Measurements from ENCODE around the gene TGFBR3L. TPM values are rescaled to one million over a fixed set of nuclear protein-coding genes. Genes with fewer than 3 reads are reported as not detected.

Gene TGFBR3L
- total and polyA plus RNA-seq, 2 of the 13 experiments (the other 11 are each of a cell fraction or from before 2014, with no cell fraction given) = 0.20 to 1.0 TPM

GRCh38 chr19:7897292-7897691 is 17.3 kb upstream of the TGFBR3L start:
- peak overlapping the region; percentile 59 for H3K27ac ChIP-seq (ENCODE audit: extremely low read length, insufficient read depth, low read length)
- POLR2A ChIA-PET = interaction anchor here (0.7 to 2.8 kb wide), 11 partner anchors 9 to 105 kb away, joined by 3 to 34 read pairs (median 5); partner anchors contain the start of genes LRRC8E, SNAPC2 and TIMM44
- CTCF ChIA-PET (ENCODE audit: low intra/inter-chr PET ratio, low total read pairs) = no interaction called here
- no peak for TF ChIP-seq ZNF180 (CRISPR knock-in tag; IDR thresholded peaks at IDR 0.05; ENCODE audit: borderline replicate concordance, low read depth)
- no peak for TF ChIP-seq ZNF503 (CRISPR knock-in tag; IDR thresholded peaks at IDR 0.05)
- TF ChIP-seq RXRA (CRISPR knock-in tag; IDR thresholded peaks at IDR 0.05) = peak; percentile 54; the same call in 1 of the 2 replicates
- peak; percentile 31; the same call in 1 of the 2 replicates for TF ChIP-seq KMT2B (CRISPR knock-in tag; IDR thresholded peaks at IDR 0.05)
- peak; percentile 53; the same call in 1 of the 2 replicates for TF ChIP-seq ZNF501 (CRISPR knock-in tag; IDR thresholded peaks at IDR 0.05)
- no peak for TF ChIP-seq HIVEP1 (CRISPR knock-in tag; IDR thresholded peaks at IDR 0.05)
- TF ChIP-seq ISL2 (CRISPR knock-in tag; IDR thresholded peaks at IDR 0.05) = 0 out of 2 replicates have a peak, but pooled peaks have one; percentile 31
- peak; percentile 50 for TF ChIP-seq ZNF687 (CRISPR knock-in tag; IDR thresholded peaks at IDR 0.05)
- TF ChIP-seq ZNF574 (CRISPR knock-in tag; IDR thresholded peaks at IDR 0.05) = peak; percentile 54
- peak; percentile 33 for TF ChIP-seq TEAD3 (CRISPR knock-in tag; optimal IDR thresholded peaks at IDR 0.05; ENCODE audit: borderline replicate concordance)
- no peak for TF ChIP-seq ZNF414 (CRISPR knock-in tag; IDR thresholded peaks at IDR 0.05)
- TF ChIP-seq NR2C2 (CRISPR knock-in tag; IDR thresholded peaks at IDR 0.05; ENCODE audit: borderline replicate concordance) = peak; percentile 37; the same call in 1 of the 2 replicates
- TF ChIP-seq ASH2L (IDR thresholded peaks at IDR 0.05; ENCODE audit: insufficient read length, low read depth, low read length) = peak; percentile 16
- TF ChIP-seq NR2F2 (IDR thresholded peaks at IDR 0.05; ENCODE audit: borderline replicate concordance, low read depth) = peak; percentile 53; the same call in 1 of the 2 replicates

More at GRCh38 chr19:7897292-7897691, 17.3 kb upstream of the TGFBR3L start:
- no peaks in the 10 kb centered on the region for H3K27me3 ChIP-seq (ENCODE audit: control insufficient read depth in 1 of 2, insufficient read depth in 2 of 2, low read length in 2 of 2)
- ATAC-seq (peak; percentile 72), FAIRE-seq (peak; percentile 84), DNase-seq (ENCODE audit: low spot score) (peak; percentile 86)
- no peaks in the 10 kb centered on the region for H3K79me2 ChIP-seq (ENCODE audit: insufficient read depth, low read length)
- H3K4me2 ChIP-seq (ENCODE audit: low read depth, low read length) = peak overlapping the region; percentile 31; the same call in 1 of the 2 replicates
- intact Hi-C loops (cut with micrococcal nuclease; ENCODE audit: unreplicated experiment) (no loop called here), in situ Hi-C loops (cut with HindIII; ENCODE audit: extremely low pct_ligation_motif_present, low pct_unique_long_range_greater_than_20kb) (no loop called here)
- peaks cover 9 to 15% of the 10 kb centered on the region in 2 experiments; a peak in 2 of 5 replicates for H3K36me3 ChIP-seq (replicated peaks in 1 of 2; ENCODE audit: control insufficient read depth in 1 of 2, insufficient read depth in 2 of 2, low read length in 2 of 2)
- BruUV-seq (replicated peaks) = no TSS peak
- H3K4me1 ChIP-seq (ENCODE audit: insufficient read depth, low read length) = peaks cover 56% of the 10 kb centered on the region
- WGBS (ENCODE audit: low lambda C conversion rate) = 25% methylated on average over 11 of the region's 11 CpGs
- H3K9me3 ChIP-seq (ENCODE audit: low read length) = no peaks in the 10 kb centered on the region
- no peak overlapping the region for H3K9ac ChIP-seq (ENCODE audit: insufficient read depth, low read depth, low read length)
- no peaks in the 10 kb centered on the region for H4K20me1 ChIP-seq (ENCODE audit: insufficient read depth, low read length)
- H3K4me3 ChIP-seq (replicated peaks in 1 of 3; ENCODE audit: insufficient read depth in 1 of 3, low read depth in 2 of 3, low read length in 3 of 3) = no peak overlapping the region
- no peak overlapping the region for H2AFZ ChIP-seq (ENCODE audit: low read length)

All from HepG2 (cell line).